ENCODE data around the gene SMARCA2.

SMARCA2 gene

GRCh38 chr9:2021731-2022130, 6.6 kb downstream of the SMARCA2 start:
- DNase-seq (ENCODE audit: extremely low read depth, low read depth) = no peak
- no peak for TF ChIP-seq CTCF (IDR thresholded peaks at IDR 0.05; ENCODE audit: low read depth, low read length)

GRCh38 chr9:2022560-2022959, 7.4 kb downstream of the SMARCA2 start:
- no peak for DNase-seq (ENCODE audit: extremely low read depth, low read depth)
- TF ChIP-seq CTCF (IDR thresholded peaks at IDR 0.05; ENCODE audit: low read depth, low read length) = no peak

GRCh38 chr9:2023042-2023441, 7.9 kb downstream of the SMARCA2 start:
- no peak for DNase-seq (ENCODE audit: extremely low read depth, low read depth)
- no peak for TF ChIP-seq CTCF (IDR thresholded peaks at IDR 0.05; ENCODE audit: low read depth, low read length)

- DNase-seq (ENCODE audit: extremely low read depth, low read depth) = no peak
- TF ChIP-seq CTCF (IDR thresholded peaks at IDR 0.05; ENCODE audit: low read depth, low read length) = no peak
These were observed 8.4 kb downstream of the SMARCA2 start for GRCh38 chr9:2023532-2023931.

- no peak for TF ChIP-seq CTCF (IDR thresholded peaks at IDR 0.05; ENCODE audit: low read depth, low read length)
- no peak for DNase-seq (ENCODE audit: extremely low read depth, low read depth)
These were observed 10.0 kb downstream of the SMARCA2 start for GRCh38 chr9:2024888-2025782.

GRCh38 chr9:2026220-2026997, 11.3 kb downstream of the SMARCA2 start:
- TF ChIP-seq CTCF (IDR thresholded peaks at IDR 0.05; ENCODE audit: low read depth, low read length) = no peak
- no peak for DNase-seq (ENCODE audit: extremely low read depth, low read depth)
